Measurements from ENCODE around the gene HOXB13.

Gene HOXB13

DNA sequence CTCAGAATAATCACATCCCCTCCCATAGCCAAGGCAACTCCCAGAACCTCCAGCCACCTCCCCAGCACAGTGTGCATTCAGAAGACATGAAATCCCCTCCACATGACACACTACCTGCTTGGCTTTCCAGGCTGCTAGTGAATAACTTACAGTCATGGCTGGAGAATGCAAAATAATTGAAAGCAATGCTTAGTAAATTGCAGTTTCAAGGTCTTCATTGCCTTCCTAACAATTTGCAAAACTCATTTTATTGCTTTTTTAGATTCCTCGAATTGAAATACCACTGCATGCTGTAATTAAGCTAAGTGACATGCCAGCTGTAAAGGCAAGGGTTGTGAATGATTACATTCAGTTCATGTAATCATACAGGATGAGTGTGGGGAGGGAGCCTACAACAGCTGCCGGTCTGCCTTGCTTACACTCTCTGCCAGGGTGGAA lies 29.0 kb upstream of the HOXB13 start:
- no peaks in the 10 kb centered on the region for H3K36me3 ChIP-seq (ENCODE audit: control insufficient read depth in 5 of 5, insufficient read depth in 5 of 5, low read length in 5 of 5)
- H3K4me3 ChIP-seq (ENCODE audit: low read depth in 1 of 5, low read length in 5 of 5) = no peak overlapping the region
- H3K27ac ChIP-seq (ENCODE audit: low read depth, low read length) = no peak overlapping the region
- H3K27me3 ChIP-seq (ENCODE audit: control insufficient read depth in 5 of 5, insufficient read depth in 4 of 5, low read length in 5 of 5) = peaks cover 38 to 66% (median 58%) of the 10 kb centered on the region in 5 donors
- no peak overlapping the region for H3K9ac ChIP-seq (ENCODE audit: low read length in 5 of 5)
- peaks cover 1 to 38% (median 21%) of the 10 kb centered on the region in 5 donors for H3K4me1 ChIP-seq (ENCODE audit: control insufficient read depth in 5 of 5, insufficient read depth in 5 of 5, low read length in 5 of 5)
- no peaks in the 10 kb centered on the region for H3K9me3 ChIP-seq (ENCODE audit: control insufficient read depth in 5 of 5, low read length in 5 of 5)

GRCh38 chr17:48756830-48757251 lies 28.3 kb upstream of the HOXB13 start:
- H3K4me3 ChIP-seq (ENCODE audit: low read depth in 1 of 5, low read length in 5 of 5) = no peak overlapping the region
- no peak overlapping the region for H3K9ac ChIP-seq (ENCODE audit: low read length in 5 of 5)
- H3K36me3 ChIP-seq (ENCODE audit: control insufficient read depth in 5 of 5, insufficient read depth in 5 of 5, low read length in 5 of 5) = no peaks in the 10 kb centered on the region
- peaks cover 45 to 69% (median 59%) of the 10 kb centered on the region in 5 donors for H3K27me3 ChIP-seq (ENCODE audit: control insufficient read depth in 5 of 5, insufficient read depth in 4 of 5, low read length in 5 of 5)
- H3K9me3 ChIP-seq (ENCODE audit: control insufficient read depth in 5 of 5, low read length in 5 of 5) = no peaks in the 10 kb centered on the region
- H3K4me1 ChIP-seq (ENCODE audit: control insufficient read depth in 5 of 5, insufficient read depth in 5 of 5, low read length in 5 of 5) = peaks cover 1 to 38% (median 21%) of the 10 kb centered on the region in 5 donors
- no peak overlapping the region for H3K27ac ChIP-seq (ENCODE audit: low read depth, low read length)

DNA sequence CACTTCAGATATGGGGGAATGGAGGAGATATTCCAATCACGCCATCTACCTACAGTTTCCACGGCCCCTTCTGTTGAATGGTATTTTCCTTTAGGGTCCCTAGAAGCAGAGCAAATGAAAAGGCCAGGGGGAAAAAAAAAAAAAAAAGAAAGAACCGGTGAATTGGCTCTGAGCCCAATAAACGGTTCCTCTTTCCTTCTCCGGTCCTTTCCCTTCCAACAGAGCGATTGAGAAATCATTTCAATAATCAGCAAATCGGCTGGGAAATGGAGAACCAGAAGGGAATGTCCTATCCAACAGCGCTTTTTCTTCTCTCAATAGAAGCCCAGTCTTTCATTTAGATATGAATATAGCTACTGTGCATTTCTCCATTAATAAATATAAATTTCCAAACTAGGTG lies 26.8 kb upstream of the HOXB13 start:
- Histone ChIP-seq H3K27me3 (ENCODE audit: control insufficient read depth in 5 of 5, insufficient read depth in 4 of 5, low read length in 5 of 5) (peaks cover 56 to 77% (median 66%) of the 10 kb centered on the region in 5 donors), H3K9ac (ENCODE audit: low read length in 5 of 5) (no peak overlapping the region)

GRCh38 chr17:48754500-48755261 lies 26.1 kb upstream of the HOXB13 start:
- H3K4me3 ChIP-seq (ENCODE audit: low read depth in 1 of 5, low read length in 5 of 5) = no peak overlapping the region
- H3K9ac ChIP-seq (ENCODE audit: low read length in 5 of 5) = no peak overlapping the region
- no peak overlapping the region for H3K27ac ChIP-seq (ENCODE audit: low read depth, low read length)
- no peaks in the 10 kb centered on the region for H3K36me3 ChIP-seq (ENCODE audit: control insufficient read depth in 5 of 5, insufficient read depth in 5 of 5, low read length in 5 of 5)
- no peaks in the 10 kb centered on the region for H3K9me3 ChIP-seq (ENCODE audit: control insufficient read depth in 5 of 5, low read length in 5 of 5)
- peaks cover 61 to 83% (median 73%) of the 10 kb centered on the region in 5 donors for H3K27me3 ChIP-seq (ENCODE audit: control insufficient read depth in 5 of 5, insufficient read depth in 4 of 5, low read length in 5 of 5)
- H3K4me1 ChIP-seq (ENCODE audit: control insufficient read depth in 5 of 5, insufficient read depth in 5 of 5, low read length in 5 of 5) = peaks cover 1 to 36% (median 21%) of the 10 kb centered on the region in 5 donors

More for the DNA sequence above, 26.8 kb upstream of the HOXB13 start:
- H3K27ac ChIP-seq (ENCODE audit: low read depth, low read length) = no peak overlapping the region
- no peaks in the 10 kb centered on the region for H3K36me3 ChIP-seq (ENCODE audit: control insufficient read depth in 5 of 5, insufficient read depth in 5 of 5, low read length in 5 of 5)
- no peaks in the 10 kb centered on the region for H3K9me3 ChIP-seq (ENCODE audit: control insufficient read depth in 5 of 5, low read length in 5 of 5)
- H3K4me1 ChIP-seq (ENCODE audit: control insufficient read depth in 5 of 5, insufficient read depth in 5 of 5, low read length in 5 of 5) = peaks cover 1 to 36% (median 21%) of the 10 kb centered on the region in 5 donors
- H3K4me3 ChIP-seq (ENCODE audit: low read depth in 1 of 5, low read length in 5 of 5) = no peak overlapping the region

DNA sequence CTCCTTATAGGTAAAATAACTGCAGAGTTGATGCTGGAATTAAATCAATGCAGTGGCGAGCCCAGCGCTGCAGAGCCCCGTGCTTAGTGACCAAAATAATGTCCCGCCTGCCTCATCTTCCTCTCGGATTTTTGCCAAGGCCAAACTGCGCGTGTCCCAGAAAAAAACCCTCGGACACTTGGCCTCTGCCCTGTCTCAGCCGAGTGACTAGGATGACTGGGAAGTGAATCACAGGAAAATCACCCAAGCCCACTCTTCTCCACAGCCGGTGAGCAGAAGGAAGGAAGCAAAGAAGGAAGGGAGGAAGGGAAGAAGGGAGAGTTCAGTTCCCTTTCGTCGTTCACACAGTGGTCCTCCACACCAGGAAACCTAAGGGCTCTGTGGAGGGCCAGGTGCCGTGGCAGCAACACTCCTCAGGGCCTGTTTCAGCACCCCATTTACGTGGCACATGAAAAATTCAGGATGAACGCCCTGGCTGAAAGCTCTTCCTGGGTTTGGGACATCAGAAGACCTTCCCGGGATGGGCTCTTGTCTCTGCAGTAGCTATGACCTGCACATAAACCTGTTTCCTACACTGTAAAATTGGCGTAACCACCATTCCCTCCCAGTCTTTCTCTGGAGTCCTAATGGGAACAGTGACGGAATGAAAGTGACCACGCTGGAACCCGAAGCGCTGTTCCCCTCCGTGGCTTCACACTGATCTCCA lies 25.4 kb upstream of the HOXB13 start:
- H3K9me3 ChIP-seq (ENCODE audit: control insufficient read depth in 5 of 5, low read length in 5 of 5) = no peaks in the 10 kb centered on the region

DNA sequence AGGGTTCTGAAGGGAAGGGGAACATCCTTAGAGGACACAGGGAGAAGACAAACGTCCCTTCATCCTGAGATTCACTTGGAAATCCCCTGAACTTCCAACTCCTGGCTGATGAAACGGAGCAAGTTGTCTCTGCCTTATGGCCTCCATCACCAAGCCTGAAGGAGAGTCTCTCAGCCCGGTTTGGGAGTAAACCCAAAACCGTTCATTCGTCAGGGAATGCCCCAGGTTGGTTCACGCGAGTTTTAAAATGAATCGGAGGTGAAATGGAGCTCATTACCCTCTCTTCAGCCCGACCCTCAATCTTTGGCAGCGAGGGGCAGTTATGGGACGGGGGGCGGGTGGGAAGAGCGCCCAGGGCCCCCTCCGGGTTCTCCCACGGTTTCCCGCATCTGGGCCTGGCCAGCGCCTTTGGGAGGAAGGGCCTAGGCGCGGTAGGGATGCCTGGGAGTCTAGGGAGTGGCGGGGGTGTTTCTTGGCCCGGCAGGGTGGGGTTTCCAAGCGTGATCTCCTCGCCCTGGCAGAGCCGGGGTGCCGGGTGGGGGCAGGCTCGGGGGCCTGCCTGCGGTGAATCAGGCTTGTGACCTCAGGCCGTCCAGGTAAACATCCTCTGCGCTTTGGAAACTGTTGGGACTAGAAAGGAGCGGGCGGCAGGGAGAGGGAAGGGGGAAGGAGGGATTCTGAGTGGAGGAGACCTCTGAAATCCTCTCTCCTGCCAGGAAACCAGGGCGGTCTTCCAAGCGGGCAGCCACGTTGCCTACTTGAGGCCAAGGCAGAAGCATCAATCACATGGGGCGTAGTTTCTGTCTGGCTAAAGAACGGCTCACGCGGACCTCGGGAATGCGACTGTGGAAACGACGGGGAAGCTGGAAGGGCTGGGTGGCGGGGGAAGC lies 24.1 kb upstream of the HOXB13 start:
- Histone ChIP-seq H3K36me3 (ENCODE audit: control insufficient read depth in 5 of 5, insufficient read depth in 5 of 5, low read length in 5 of 5) (no peaks in the 10 kb centered on the region), H3K27me3 (ENCODE audit: control insufficient read depth in 5 of 5, insufficient read depth in 4 of 5, low read length in 5 of 5) (peaks cover 68 to 93% (median 83%) of the 10 kb centered on the region in 5 donors), H3K27ac (ENCODE audit: low read depth, low read length) (no peak overlapping the region), H3K9me3 (ENCODE audit: control insufficient read depth in 5 of 5, low read length in 5 of 5) (no peaks in the 10 kb centered on the region), H3K9ac (ENCODE audit: low read length in 5 of 5) (no peak overlapping the region), H3K4me1 (ENCODE audit: control insufficient read depth in 5 of 5, insufficient read depth in 5 of 5, low read length in 5 of 5) (peaks cover 1 to 33% (median 21%) of the 10 kb centered on the region in 5 donors), H3K4me3 (ENCODE audit: low read depth in 1 of 5, low read length in 5 of 5) (no peak overlapping the region)

More for the DNA sequence above, 25.4 kb upstream of the HOXB13 start:
- H3K4me1 ChIP-seq (ENCODE audit: control insufficient read depth in 5 of 5, insufficient read depth in 5 of 5, low read length in 5 of 5) = peaks cover 1 to 36% (median 21%) of the 10 kb centered on the region in 5 donors
- no peak overlapping the region for H3K9ac ChIP-seq (ENCODE audit: low read length in 5 of 5)
- H3K27me3 ChIP-seq (ENCODE audit: control insufficient read depth in 5 of 5, insufficient read depth in 4 of 5, low read length in 5 of 5) = peaks cover 64 to 89% (median 80%) of the 10 kb centered on the region in 5 donors
- H3K36me3 ChIP-seq (ENCODE audit: control insufficient read depth in 5 of 5, insufficient read depth in 5 of 5, low read length in 5 of 5) = no peaks in the 10 kb centered on the region
- H3K27ac ChIP-seq (ENCODE audit: low read depth, low read length) = no peak overlapping the region
- H3K4me3 ChIP-seq (ENCODE audit: low read depth in 1 of 5, low read length in 5 of 5) = no peak overlapping the region

DNA sequence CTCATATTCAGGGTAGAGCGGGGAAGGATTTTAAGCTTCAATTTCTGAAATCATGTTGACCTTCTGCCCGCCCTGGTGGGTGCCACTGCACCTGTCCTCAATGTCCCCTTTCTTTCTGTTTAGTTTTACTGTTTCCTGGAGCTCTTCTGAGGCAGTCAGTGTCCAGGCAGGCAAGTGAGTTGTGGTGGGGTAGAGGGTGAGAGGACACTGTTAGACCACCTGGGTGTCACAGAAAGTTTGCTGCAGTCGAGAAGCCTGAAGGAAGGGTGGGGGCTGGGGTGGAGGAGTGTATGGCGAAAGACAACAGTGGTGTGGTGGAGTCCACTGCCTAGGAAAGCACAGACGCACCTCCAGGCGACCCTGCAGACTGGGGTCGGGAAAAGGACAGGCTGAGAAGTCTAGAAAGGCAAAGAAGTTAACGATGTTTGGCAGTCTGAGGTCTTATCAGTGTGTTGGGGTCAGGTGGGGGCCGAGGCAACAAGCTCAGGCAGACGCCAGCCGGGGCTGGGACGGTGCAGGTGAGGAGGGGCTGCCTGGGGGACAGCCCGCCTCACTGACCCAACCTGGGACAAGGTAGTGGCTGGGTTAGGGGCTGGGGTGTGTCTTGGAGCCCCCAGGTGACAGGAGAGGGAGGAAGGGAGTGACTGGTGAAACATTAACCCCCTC lies 23.3 kb upstream of the HOXB13 start:
- Histone ChIP-seq H3K27me3 (ENCODE audit: control insufficient read depth in 5 of 5, insufficient read depth in 4 of 5, low read length in 5 of 5) (peaks cover 69 to 93% (median 84%) of the 10 kb centered on the region in 5 donors), H3K4me3 (ENCODE audit: low read depth in 1 of 5, low read length in 5 of 5) (no peak overlapping the region), H3K9me3 (ENCODE audit: control insufficient read depth in 5 of 5, low read length in 5 of 5) (no peaks in the 10 kb centered on the region), H3K9ac (ENCODE audit: low read length in 5 of 5) (no peak overlapping the region), H3K27ac (ENCODE audit: low read depth, low read length) (no peak overlapping the region), H3K4me1 (ENCODE audit: control insufficient read depth in 5 of 5, insufficient read depth in 5 of 5, low read length in 5 of 5) (peaks cover 1 to 31% (median 21%) of the 10 kb centered on the region in 5 donors), H3K36me3 (ENCODE audit: control insufficient read depth in 5 of 5, insufficient read depth in 5 of 5, low read length in 5 of 5) (no peaks in the 10 kb centered on the region)

- Histone ChIP-seq H3K9me3 (ENCODE audit: control insufficient read depth in 5 of 5, low read length in 5 of 5) (no peaks in the 10 kb centered on the region), H3K27me3 (ENCODE audit: control insufficient read depth in 5 of 5, insufficient read depth in 4 of 5, low read length in 5 of 5) (peaks cover 65 to 95% (median 87%) of the 10 kb centered on the region in 5 donors), H3K4me3 (ENCODE audit: low read depth in 1 of 5, low read length in 5 of 5) (no peak overlapping the region), H3K9ac (ENCODE audit: low read length in 5 of 5) (no peak overlapping the region), H3K36me3 (ENCODE audit: control insufficient read depth in 5 of 5, insufficient read depth in 5 of 5, low read length in 5 of 5) (no peaks in the 10 kb centered on the region), H3K4me1 (ENCODE audit: control insufficient read depth in 5 of 5, insufficient read depth in 5 of 5, low read length in 5 of 5) (peaks cover 1 to 35% (median 21%) of the 10 kb centered on the region in 5 donors), H3K27ac (ENCODE audit: low read depth, low read length) (no peak overlapping the region)
Measured at GRCh38 chr17:48751172-48751571, 22.6 kb upstream of the HOXB13 start.
